Activated CD4-positive, alpha-beta T cell treated with anti-CD3 and anti-CD28 coated beads, Interleukin-2, amount 10 ng/mL, durations not matched to agents 24 days and 14 days (primary cell): Measurements from ENCODE around the gene LRRC7. TPM values are rescaled to one million over a fixed set of nuclear protein-coding genes. Genes with fewer than 3 reads are reported as not detected.
"Not testable (repeated sequence)": the region's sequence is repeated elsewhere in the genome, so short reads cannot be mapped to it uniquely, and the experiment has no call there.

Source experiments
- DNase-seq: peaks from one replicate; pipeline ENCODE4 v3.0.0; 2022
- H3K27ac Mint-ChIP-seq: one replicate; pipeline ENCODE4 v1.8.0; 2022; ENCODE audit warnings: mild to moderate bottlenecking, mixed read lengths
- H3K27me3 Mint-ChIP-seq: one replicate; pipeline ENCODE4 v1.8.0; 2022; ENCODE audit warnings: mixed read lengths
- H3K36me3 Mint-ChIP-seq: one replicate; pipeline ENCODE4 v1.8.0; 2022; ENCODE audit warnings: low read depth, mild to moderate bottlenecking, mixed read lengths
- H3K4me1 Mint-ChIP-seq: one replicate; pipeline ENCODE4 v1.8.0; 2021; ENCODE audit warnings: mixed read lengths
- H3K4me3 Mint-ChIP-seq: one replicate; pipeline ENCODE4 v1.8.0; 2022; ENCODE audit warnings: mild to moderate bottlenecking, moderate library complexity, mixed read lengths
- H3K9me3 Mint-ChIP-seq: one replicate; pipeline ENCODE4 v1.8.0; 2021; ENCODE audit warnings: mixed read lengths
- intact Hi-C: fragments of 100-400 bp; cut with micrococcal nuclease; formaldehyde crosslinking; loops from one replicate; pipeline ENCODE4 v1.15.1; 2023
- total RNA-seq: library from RNA; stranded (reverse); gene quantifications from 2 replicates; pipeline ENCODE4 v1.2.3, GENCODE V29; 2022

The LRRC7 gene
- total RNA-seq, 1 donor from 2014 or later: 0.07 TPM

GRCh38 chr1:69852706-69853105 lies 285.0 kb downstream of the LRRC7 start:
- Mint-ChIP-seq H3K27ac (no peak overlapping the region), H3K4me1 (no peaks in the 10 kb centered on the region), H3K27me3 (no peaks in the 10 kb centered on the region), H3K4me3 (no peak overlapping the region), H3K9me3 (no peaks in the 10 kb centered on the region), H3K36me3 (no peaks in the 10 kb centered on the region)
- DNase-seq: no peak
- intact Hi-C loops: no loop called here

GRCh38 chr1:69858534-69858933 lies 290.8 kb downstream of the LRRC7 start:
- Mint-ChIP-seq H3K9me3 (no peaks in the 10 kb centered on the region), H3K4me3 (no peak overlapping the region), H3K4me1 (no peaks in the 10 kb centered on the region), H3K27ac (no peak overlapping the region), H3K27me3 (no peaks in the 10 kb centered on the region), H3K36me3 (no peaks in the 10 kb centered on the region)
- DNase-seq: no peak
- intact Hi-C loops: no loop called here

GRCh38 chr1:69861641-69862040 lies 293.9 kb downstream of the LRRC7 start:
- no peaks in the 10 kb centered on the region for H3K9me3 Mint-ChIP-seq
- no peak overlapping the region for H3K4me3 Mint-ChIP-seq

GRCh38 chr1:69862906-69863305 lies 295.2 kb downstream of the LRRC7 start:
- intact Hi-C loops: no loop called here
- Mint-ChIP-seq H3K27ac (no peak overlapping the region), H3K4me3 (no peak overlapping the region), H3K36me3 (no peaks in the 10 kb centered on the region), H3K27me3 (no peaks in the 10 kb centered on the region), H3K4me1 (no peaks in the 10 kb centered on the region), H3K9me3 (no peaks in the 10 kb centered on the region)
- DNase-seq: no peak

More at GRCh38 chr1:69861641-69862040, 293.9 kb downstream of the LRRC7 start:
- intact Hi-C loops: no loop called here
- Mint-ChIP-seq H3K27me3 (no peaks in the 10 kb centered on the region), H3K36me3 (no peaks in the 10 kb centered on the region), H3K4me1 (no peaks in the 10 kb centered on the region), H3K27ac (no peak overlapping the region)
- no peak for DNase-seq

GRCh38 chr1:69863704-69864103 lies 296.0 kb downstream of the LRRC7 start:
- intact Hi-C loops: no loop called here
- no peak overlapping the region for H3K4me3 Mint-ChIP-seq

GRCh38 chr1:69871412-69871811 lies 303.7 kb downstream of the LRRC7 start:
- Mint-ChIP-seq H3K9me3 (no peaks in the 10 kb centered on the region), H3K27ac (no peak overlapping the region), H3K4me3 (no peak overlapping the region), H3K36me3 (no peaks in the 10 kb centered on the region), H3K27me3 (no peaks in the 10 kb centered on the region), H3K4me1 (no peaks in the 10 kb centered on the region)
- DNase-seq: no peak
- intact Hi-C loops: no loop called here

More at GRCh38 chr1:69863704-69864103, 296.0 kb downstream of the LRRC7 start:
- no peaks in the 10 kb centered on the region for H3K9me3 Mint-ChIP-seq
- no peaks in the 10 kb centered on the region for H3K27me3 Mint-ChIP-seq
- H3K4me1 Mint-ChIP-seq: no peaks in the 10 kb centered on the region
- H3K36me3 Mint-ChIP-seq: no peaks in the 10 kb centered on the region
- DNase-seq: no peak
- no peak overlapping the region for H3K27ac Mint-ChIP-seq

GRCh38 chr1:69878338-69878737 lies 310.6 kb downstream of the LRRC7 start:
- DNase-seq: no peak
- Mint-ChIP-seq H3K36me3 (no peaks in the 10 kb centered on the region), H3K4me1 (no peaks in the 10 kb centered on the region), H3K27me3 (no peaks in the 10 kb centered on the region), H3K4me3 (no peak overlapping the region), H3K9me3 (no peaks in the 10 kb centered on the region), H3K27ac (no peak overlapping the region)
- intact Hi-C loops: no loop called here

- H3K4me3 Mint-ChIP-seq, H3K27ac Mint-ChIP-seq, DNase-seq, H3K36me3 Mint-ChIP-seq, H3K4me1 Mint-ChIP-seq, intact Hi-C loops, H3K27me3 Mint-ChIP-seq: not testable (repeated sequence)
- H3K9me3 Mint-ChIP-seq: peaks cover 17% of the 10 kb centered on the region
Observed at GRCh38 chr1:69888016-69888415, 320.3 kb downstream of the LRRC7 start.

GRCh38 chr1:69888657-69889056 lies 320.9 kb downstream of the LRRC7 start:
- no peaks in the 10 kb centered on the region for H3K36me3 Mint-ChIP-seq
- no peak overlapping the region for H3K27ac Mint-ChIP-seq
- no peaks in the 10 kb centered on the region for H3K27me3 Mint-ChIP-seq
- peaks cover 17% of the 10 kb centered on the region for H3K9me3 Mint-ChIP-seq
- intact Hi-C loops: no loop called here
- H3K4me1 Mint-ChIP-seq: no peaks in the 10 kb centered on the region
- DNase-seq: no peak
- H3K4me3 Mint-ChIP-seq: no peak overlapping the region

- no peaks in the 10 kb centered on the region for H3K36me3 Mint-ChIP-seq
- no peaks in the 10 kb centered on the region for H3K4me1 Mint-ChIP-seq
- H3K9me3 Mint-ChIP-seq: no peaks in the 10 kb centered on the region
- no peaks in the 10 kb centered on the region for H3K27me3 Mint-ChIP-seq
- DNase-seq: no peak
- intact Hi-C loops: no loop called here
- no peak overlapping the region for H3K27ac Mint-ChIP-seq
- no peak overlapping the region for H3K4me3 Mint-ChIP-seq
Observed at GRCh38 chr1:69898403-69898947, 330.8 kb downstream of the LRRC7 start.

GRCh38 chr1:69911301-69911801 lies 343.6 kb downstream of the LRRC7 start:
- intact Hi-C loops: no loop called here
- H3K36me3 Mint-ChIP-seq: no peaks in the 10 kb centered on the region
- DNase-seq: no peak

GRCh38 chr1:69913977-69914376 lies 346.3 kb downstream of the LRRC7 start:
- H3K4me3 Mint-ChIP-seq: no peak overlapping the region
- no peaks in the 10 kb centered on the region for H3K36me3 Mint-ChIP-seq
- no peaks in the 10 kb centered on the region for H3K27me3 Mint-ChIP-seq
- DNase-seq: no peak
- intact Hi-C loops: no loop called here
- no peaks in the 10 kb centered on the region for H3K4me1 Mint-ChIP-seq
- H3K27ac Mint-ChIP-seq: no peak overlapping the region
- no peaks in the 10 kb centered on the region for H3K9me3 Mint-ChIP-seq

More at GRCh38 chr1:69911301-69911801, 343.6 kb downstream of the LRRC7 start:
- Mint-ChIP-seq H3K4me3 (no peak overlapping the region), H3K9me3 (peaks cover 2% of the 10 kb centered on the region), H3K4me1 (no peaks in the 10 kb centered on the region), H3K27me3 (no peaks in the 10 kb centered on the region), H3K27ac (no peak overlapping the region)

- intact Hi-C loops: no loop called here
- H3K9me3 Mint-ChIP-seq: no peaks in the 10 kb centered on the region
- no peak overlapping the region for H3K4me3 Mint-ChIP-seq
- H3K27ac Mint-ChIP-seq: no peak overlapping the region
- no peaks in the 10 kb centered on the region for H3K4me1 Mint-ChIP-seq
- no peaks in the 10 kb centered on the region for H3K36me3 Mint-ChIP-seq
- DNase-seq: no peak
- H3K27me3 Mint-ChIP-seq: no peaks in the 10 kb centered on the region
Observed at GRCh38 chr1:69914976-69915765, 347.4 kb downstream of the LRRC7 start.

- Mint-ChIP-seq H3K4me1 (no peaks in the 10 kb centered on the region), H3K27me3 (no peaks in the 10 kb centered on the region), H3K9me3 (peaks cover 4% of the 10 kb centered on the region), H3K4me3 (no peak overlapping the region), H3K27ac (no peak overlapping the region), H3K36me3 (no peaks in the 10 kb centered on the region)
- intact Hi-C loops: no loop called here
- no peak for DNase-seq
Observed at GRCh38 chr1:69919129-69919921, 351.6 kb downstream of the LRRC7 start.
